VCaP (cell line): ENCODE measurements around the gene FOXS1.

ENCODE experiments used
- H3K27ac ChIP-seq: fragments of 450-650 bp; 2 replicates; pipeline ENCODE4 v1.5.1; 2017
- CTCF ChIP-seq: fragments of 450-650 bp; conservative IDR thresholded peaks from 2 replicates; pipeline ENCODE4 v1.5.1; 2017; ENCODE audit warnings: mild to moderate bottlenecking, moderate library complexity

FOXS1 gene

GRCh38 chr20:31823360-31824124, 21.9 kb downstream of the FOXS1 start:
- H3K27ac ChIP-seq: peak overlapping the region; percentile 34; the same call in 1 of the 2 replicates
- TF ChIP-seq CTCF: no peak

- H3K27ac ChIP-seq: peak overlapping the region; percentile 34; the same call in 1 of the 2 replicates
- peak; percentile 98 for TF ChIP-seq CTCF
Measured at GRCh38 chr20:31822421-31823330, 22.7 kb downstream of the FOXS1 start.

- H3K27ac ChIP-seq: no peak overlapping the region
- no peak for TF ChIP-seq CTCF
Measured at GRCh38 chr20:31821427-31821826, 24.0 kb downstream of the FOXS1 start.

- no peak overlapping the region for H3K27ac ChIP-seq
- no peak for TF ChIP-seq CTCF
Measured at GRCh38 chr20:31820228-31820627, 25.2 kb downstream of the FOXS1 start.

- no peak for TF ChIP-seq CTCF
- H3K27ac ChIP-seq: no peak within 1 kb of the TSS
Measured at GRCh38 chr20:31819083-31819784, 26.2 kb downstream of the FOXS1 start, which contains the start of gene MYLK2. MYLK2 (plus strand) TSS chr20:31819356; CDS start chr20:31819581, 225 bp downstream.

GRCh38 chr20:31818376-31818908, 27.0 kb downstream of the FOXS1 start:
- H3K27ac ChIP-seq: no peak overlapping the region
- no peak for TF ChIP-seq CTCF
